B cell (primary cell): ENCODE measurements around the gene MAMLD1. TPM values are rescaled to one million over a fixed set of nuclear protein-coding genes. Genes with fewer than 3 reads are reported as not detected.

Source experiments
- ATAC-seq: fragments of 200-7000 bp; cut with Tn5 transposase; one replicate; pipeline ENCODE4 v1.10.0; 2021; ENCODE audit warnings: low read depth, mild to moderate bottlenecking, moderate number of reproducible peaks, moderate library complexity
- CTCF ChIA-PET: fragments of 350-600 bp; sonication (Branson Sonifier 250); formaldehyde crosslinking; loops from one replicate; lab custom pipeline; 2021; ENCODE audit warnings: antibody characterized with exemption, inconsistent platforms; lab: Charles Lee
- POLR2A ChIA-PET: fragments of 350-600 bp; sonication (Branson Sonifier 250); formaldehyde crosslinking; loops from one replicate; lab custom pipeline; 2021; ENCODE audit warnings: antibody characterized with exemption; lab: Charles Lee
- DNase-seq: peaks from one replicate; pipeline ENCODE4 v3.0.0; 2013
- H2AFZ ChIP-seq: 2 replicates; pipeline ENCODE4 v1.6.1; 2012; ENCODE audit warnings: mild to moderate bottlenecking, low read depth, low read length; ENCODE audit not compliant: insufficient read depth, poor library complexity, severe bottlenecking
- H3K27ac ChIP-seq, 2 donors: 1 replicate in 1 of 2; 2 replicates in 1 of 2; pipeline ENCODE4 v1.5.1; 2012 to 2013; ENCODE audit warnings: low read length in 2 of 2, mild to moderate bottlenecking in 2 of 2, moderate library complexity in 1 of 2
- H3K27me3 ChIP-seq, 4 experiments: fragments of 200-600 bp in 1 of 4; sonication (generic) in 1 of 4; replicated peaks in 1 of 4; 1 replicate in 2 of 4; 2 replicates in 2 of 4; pipeline versions ENCODE4 v1.6.1 to v1.7.0; 2013 to 2016; ENCODE audit warnings: low read length in 3 of 4, mild to moderate bottlenecking in 2 of 4, mixed read lengths in 1 of 4, moderate library complexity in 1 of 4; ENCODE audit not compliant: insufficient read depth in 4 of 4, control insufficient read depth in 3 of 4; ENCODE audit errors: control extremely low read depth in 1 of 4
- H3K36me3 ChIP-seq, 2 experiments: replicated peaks in 1 of 2; 1 replicate in 1 of 2; 2 replicates in 1 of 2; pipeline versions ENCODE4 v1.6.1 to v1.7.1; 2013; ENCODE audit warnings: low read length in 1 of 2; ENCODE audit not compliant: insufficient read depth in 2 of 2, control insufficient read depth in 1 of 2; ENCODE audit errors: control extremely low read depth in 1 of 2, extremely low read depth in 1 of 2
- H3K4me1 ChIP-seq, 2 donors: fragments of 200-600 bp in 1 of 2; sonication (generic) in 1 of 2; 1 replicate in 1 of 2; 2 replicates in 1 of 2; pipeline versions ENCODE4 v1.5.1 to v1.6.1; 2013 to 2017; ENCODE audit warnings: low read length in 2 of 2; ENCODE audit not compliant: control insufficient read depth in 2 of 2, insufficient read depth in 2 of 2
- H3K4me2 ChIP-seq: replicated peaks from 2 replicates; pipeline ENCODE3; 2012; ENCODE audit warnings: mild to moderate bottlenecking, low read depth, low read length; ENCODE audit not compliant: poor library complexity, severe bottlenecking
- H3K4me3 ChIP-seq, 5 experiments: fragments of 200-600 bp in 1 of 5; sonication (generic) in 1 of 5; 1 replicate in 3 of 5; 2 replicates in 2 of 5; pipeline versions ENCODE4 v1.5.1 to v1.7.0; 2011 to 2016; ENCODE audit warnings: low read length in 4 of 5, mild to moderate bottlenecking in 4 of 5, low read depth in 2 of 5, control low read depth in 1 of 5, moderate library complexity in 1 of 5; ENCODE audit not compliant: insufficient read depth in 1 of 5; ENCODE audit errors: control extremely low read depth in 1 of 5, extremely low read depth in 1 of 5
- H3K79me2 ChIP-seq: fragments of 200-600 bp; sonication (generic); one replicate; pipeline ENCODE4 v1.6.0; 2016; ENCODE audit warnings: low read length; ENCODE audit not compliant: control insufficient read depth, insufficient read depth
- H3K9ac ChIP-seq: fragments of 200-600 bp; sonication (generic); 2 replicates; pipeline ENCODE4 v1.6.1; 2017; ENCODE audit warnings: mild to moderate bottlenecking, low read length, moderate library complexity
- H3K9me3 ChIP-seq, 3 donors: one replicate each; pipeline versions ENCODE4 v1.6.1 to v1.7.1; 2013; ENCODE audit warnings: low read length in 2 of 3; ENCODE audit not compliant: control insufficient read depth in 2 of 3, insufficient read depth in 1 of 3; ENCODE audit errors: control extremely low read depth in 1 of 3
- H4K20me1 ChIP-seq: 2 replicates; pipeline ENCODE4 v1.6.0; 2012; ENCODE audit warnings: mild to moderate bottlenecking, low read length; ENCODE audit not compliant: insufficient read depth, control insufficient read depth, poor library complexity, severe bottlenecking
- H3K27ac Mint-ChIP-seq: one replicate; pipeline ENCODE4 v1.8.0; 2021; ENCODE audit warnings: mixed read lengths
- H3K27me3 Mint-ChIP-seq: one replicate; pipeline ENCODE4 v1.8.0; 2021; ENCODE audit warnings: mixed read lengths
- H3K4me1 Mint-ChIP-seq: one replicate; pipeline ENCODE4 v1.8.0; 2021; ENCODE audit warnings: mixed read lengths
- H3K4me3 Mint-ChIP-seq: one replicate; pipeline ENCODE4 v1.8.0; 2021; ENCODE audit warnings: mixed read lengths
- H3K9me3 Mint-ChIP-seq: one replicate; pipeline ENCODE4 v1.8.0; 2022; ENCODE audit warnings: mixed read lengths; ENCODE audit not compliant: insufficient read depth
- EZH2 ChIP-seq: IDR thresholded peaks from 2 replicates; pipeline ENCODE4 v1.6.1; 2012; ENCODE audit warnings: borderline replicate concordance, low read depth, mild to moderate bottlenecking, moderate library complexity, low read length; ENCODE audit not compliant: insufficient read depth, poor library complexity, severe bottlenecking
- WGBS: methylation state at CpG from one replicate; pipeline ENCODE4 v1.1.5; 2013; ENCODE audit warnings: missing lambda C conversion rate; ENCODE audit not compliant: insufficient coverage; 5-methylcytosine and 5-hydroxymethylcytosine counted together
- intact Hi-C: fragments of 100-400 bp; cut with micrococcal nuclease; formaldehyde crosslinking; loops from one replicate; pipeline ENCODE4 v1.10.0; 2022
- polyA plus RNA-seq: library from polyadenylated mRNA; depleted of rRNA; stranded (reverse); fragments of >200 nt; gene quantifications from 2 replicates; pipeline ENCODE4 v1.2.3, GENCODE V29; 2012
- total RNA-seq, 2 donors: library from RNA; stranded (reverse); fragments of 120-200 nt in 1 of 2; gene quantifications; 1 replicate in 1 of 2; 2 replicates in 1 of 2; pipeline versions ENCODE4 v1.2.3 to v1.2.4, GENCODE V29; 2013 to 2022
- TF ChIP-seq, protein P1 (sequence below): fragments of 200-600 bp; IDR thresholded peaks from one replicate; pipeline ENCODE4 v1.8.0; 2022; ENCODE audit warnings: antibody characterized with exemption, mild to moderate bottlenecking

Gene MAMLD1
- total and polyA plus RNA-seq, 2 donors (not counting 1 experiment from before 2014, with no cell fraction given) = 1.4 to 1.9 TPM

GRCh38 chrX:150409486-150409885 lies 46.4 kb downstream of the MAMLD1 start:
- DNase-seq = no peak
- Histone ChIP-seq H3K4me2 (no peak overlapping the region), H2AFZ (no peak overlapping the region), H3K4me1 (no peaks in the 10 kb centered on the region), H3K27ac (no peak overlapping the region), H3K27me3 (no peaks in the 10 kb centered on the region), H3K36me3 (no peaks in the 10 kb centered on the region), H3K4me3 (no peak overlapping the region), H3K9me3 (no peaks in the 10 kb centered on the region), H3K9ac (no peak overlapping the region), H4K20me1 (no peaks in the 10 kb centered on the region), H3K79me2 (no peaks in the 10 kb centered on the region)
- Mint-ChIP-seq H3K4me1 (no peaks in the 10 kb centered on the region), H3K27me3 (peaks cover 4% of the 10 kb centered on the region), H3K4me3 (no peak overlapping the region), H3K9me3 (no peaks in the 10 kb centered on the region), H3K27ac (no peak overlapping the region)
- no peak for TF ChIP-seq EZH2
- no peak for ATAC-seq
- WGBS = no CpG with 5 or more reads among the region's 3 CpGs
- intact Hi-C loops = no loop called here
- ChIA-PET POLR2A (no interaction called here), CTCF (no interaction called here)

GRCh38 chrX:150409964-150410363 lies 46.8 kb downstream of the MAMLD1 start:
- Histone ChIP-seq H4K20me1 (no peaks in the 10 kb centered on the region), H3K79me2 (no peaks in the 10 kb centered on the region), H3K4me3 (no peak overlapping the region), H3K9ac (no peak overlapping the region), H3K9me3 (no peaks in the 10 kb centered on the region), H2AFZ (no peak overlapping the region), H3K4me2 (no peak overlapping the region), H3K27me3 (no peaks in the 10 kb centered on the region), H3K4me1 (no peaks in the 10 kb centered on the region), H3K36me3 (no peaks in the 10 kb centered on the region), H3K27ac (no peak overlapping the region)
- ATAC-seq (no peak), DNase-seq (no peak)
- H3K4me3 Mint-ChIP-seq = no peak overlapping the region
- TF ChIP-seq, protein P1, sequence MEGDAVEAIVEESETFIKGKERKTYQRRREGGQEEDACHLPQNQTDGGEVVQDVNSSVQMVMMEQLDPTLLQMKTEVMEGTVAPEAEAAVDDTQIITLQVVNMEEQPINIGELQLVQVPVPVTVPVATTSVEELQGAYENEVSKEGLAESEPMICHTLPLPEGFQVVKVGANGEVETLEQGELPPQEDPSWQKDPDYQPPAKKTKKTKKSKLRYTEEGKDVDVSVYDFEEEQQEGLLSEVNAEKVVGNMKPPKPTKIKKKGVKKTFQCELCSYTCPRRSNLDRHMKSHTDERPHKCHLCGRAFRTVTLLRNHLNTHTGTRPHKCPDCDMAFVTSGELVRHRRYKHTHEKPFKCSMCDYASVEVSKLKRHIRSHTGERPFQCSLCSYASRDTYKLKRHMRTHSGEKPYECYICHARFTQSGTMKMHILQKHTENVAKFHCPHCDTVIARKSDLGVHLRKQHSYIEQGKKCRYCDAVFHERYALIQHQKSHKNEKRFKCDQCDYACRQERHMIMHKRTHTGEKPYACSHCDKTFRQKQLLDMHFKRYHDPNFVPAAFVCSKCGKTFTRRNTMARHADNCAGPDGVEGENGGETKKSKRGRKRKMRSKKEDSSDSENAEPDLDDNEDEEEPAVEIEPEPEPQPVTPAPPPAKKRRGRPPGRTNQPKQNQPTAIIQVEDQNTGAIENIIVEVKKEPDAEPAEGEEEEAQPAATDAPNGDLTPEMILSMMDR = no peak
- no peak for TF ChIP-seq EZH2
- ChIA-PET CTCF (no interaction called here), POLR2A (no interaction called here)
- no peaks in the 10 kb centered on the region for H3K4me1 Mint-ChIP-seq
- no peaks in the 10 kb centered on the region for H3K9me3 Mint-ChIP-seq
- H3K27me3 Mint-ChIP-seq = peaks cover 4% of the 10 kb centered on the region
- 67% methylated on average over 2 of the region's 2 CpGs for WGBS
- H3K27ac Mint-ChIP-seq = no peak overlapping the region
- intact Hi-C loops = no loop called here
